NOMO-1 (cell line): ENCODE results near the gene DCUN1D2.
"Not testable (repeated sequence)": the region's sequence is repeated elsewhere in the genome, so short reads cannot be mapped to it uniquely, and the experiment has no call there.

Experiments
- DNase-seq, 2 experiments: peaks; one replicate each; lab custom pipeline; 2025; ENCODE audit not compliant: unreplicated experiment in 2 of 2; lab: John Stamatoyannopoulos, UW

The DCUN1D2 gene

GRCh38 chr13:113468472-113469201 is 21.9 kb downstream of the DCUN1D2 start:
- no peak for DNase-seq

GRCh38 chr13:113468029-113468428 is 22.5 kb downstream of the DCUN1D2 start:
- no peak for DNase-seq

GRCh38 chr13:113466383-113466782 is 24.1 kb downstream of the DCUN1D2 start:
- DNase-seq, result no peak

- DNase-seq, result no peak
Observed at GRCh38 chr13:113465300-113465699, 25.2 kb downstream of the DCUN1D2 start.

- DNase-seq, result no peak
Observed at GRCh38 chr13:113464476-113464875, 26.0 kb downstream of the DCUN1D2 start.

GRCh38 chr13:113461022-113461751 is 29.3 kb downstream of the DCUN1D2 start:
- DNase-seq, result no peak

GRCh38 chr13:113460599-113460998 is 29.9 kb downstream of the DCUN1D2 start:
- DNase-seq, result no peak

GRCh38 chr13:113460064-113460555 is 30.4 kb downstream of the DCUN1D2 start:
- no peak for DNase-seq

- no peak for DNase-seq
Observed at GRCh38 chr13:113458253-113459065, 32.1 kb downstream of the DCUN1D2 start.

GRCh38 chr13:113457510-113457909 is 33.0 kb downstream of the DCUN1D2 start:
- DNase-seq, result no peak

- DNase-seq, result no peak
Observed at GRCh38 chr13:113456116-113456702, 34.3 kb downstream of the DCUN1D2 start.

GRCh38 chr13:113455384-113455783 is 35.1 kb downstream of the DCUN1D2 start:
- DNase-seq, result no peak

GRCh38 chr13:113454936-113455335 is 35.6 kb downstream of the DCUN1D2 start:
- no peak for DNase-seq

- no peak for DNase-seq
Observed at GRCh38 chr13:113452942-113453901, 37.3 kb downstream of the DCUN1D2 start, which contains the start of gene ADPRHL1. Gene ADPRHL1, minus strand, starts transcription at chr13:113453488. Its CDS starts 51 bp downstream, at chr13:113453437.

GRCh38 chr13:113452466-113452865 is 38.0 kb downstream of the DCUN1D2 start:
- no peak for DNase-seq

GRCh38 chr13:113451951-113452421 is 38.5 kb downstream of the DCUN1D2 start:
- DNase-seq, result no peak

- peak in 1 of 2 experiments; percentile 2 for DNase-seq
Observed at GRCh38 chr13:113450861-113451620, 39.5 kb downstream of the DCUN1D2 start.

GRCh38 chr13:113450348-113450744 is 40.2 kb downstream of the DCUN1D2 start:
- not testable (repeated sequence) for DNase-seq
